Activated CD4-positive, alpha-beta T cell treated with anti-CD3 and anti-CD28 coated beads for 24 hours (primary cell): ENCODE data around the gene PGLYRP2.

Source experiments
- DNase-seq, 2 donors: peaks; one replicate each; pipeline ENCODE4 v3.0.0-alpha.2; 2020; ENCODE audit warnings: low read depth in 2 of 2

The PGLYRP2 gene

DNA sequence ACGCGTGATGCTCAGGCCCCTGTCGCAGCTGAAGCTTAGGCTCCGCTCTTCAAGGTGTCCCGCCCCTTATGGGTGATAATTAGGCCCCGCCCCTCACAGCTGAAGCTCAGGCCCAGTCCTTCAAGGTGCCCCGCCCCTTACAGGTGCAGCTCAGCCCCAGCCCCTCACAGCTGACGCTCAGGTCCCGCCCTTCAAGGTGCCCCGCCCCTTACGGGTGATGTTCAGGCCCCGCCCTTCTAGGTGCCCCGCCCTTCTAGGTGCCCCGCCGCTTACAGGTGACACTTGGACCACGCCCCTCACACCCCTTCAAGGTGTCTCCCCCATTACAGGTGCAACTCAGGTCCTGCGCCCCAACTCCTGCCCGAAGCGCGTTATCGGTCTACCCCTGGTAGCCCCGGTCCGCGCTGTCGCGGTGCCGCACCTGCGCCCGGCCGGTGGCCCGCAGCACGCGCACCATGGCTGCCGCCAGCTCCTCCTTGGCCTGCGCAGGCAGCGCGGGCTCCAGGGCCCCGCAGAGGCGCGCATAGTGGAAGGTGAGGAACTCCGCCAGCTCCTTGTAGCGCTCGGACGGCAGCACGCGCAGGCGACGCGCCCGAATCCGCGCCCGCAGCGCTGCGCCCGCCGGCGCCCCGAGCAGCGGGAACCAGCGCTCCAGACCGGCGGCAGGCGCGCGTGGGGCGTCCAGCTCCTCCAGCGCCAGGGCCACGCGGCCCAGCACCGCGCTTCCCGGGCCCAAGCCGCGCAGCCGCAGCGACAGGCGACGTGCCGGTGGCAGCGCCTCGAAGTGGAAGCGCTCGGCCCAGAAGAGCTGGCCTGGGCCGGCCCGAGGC is 22.2 kb downstream of the PGLYRP2 start:
- DNase-seq, result no peak

DNA sequence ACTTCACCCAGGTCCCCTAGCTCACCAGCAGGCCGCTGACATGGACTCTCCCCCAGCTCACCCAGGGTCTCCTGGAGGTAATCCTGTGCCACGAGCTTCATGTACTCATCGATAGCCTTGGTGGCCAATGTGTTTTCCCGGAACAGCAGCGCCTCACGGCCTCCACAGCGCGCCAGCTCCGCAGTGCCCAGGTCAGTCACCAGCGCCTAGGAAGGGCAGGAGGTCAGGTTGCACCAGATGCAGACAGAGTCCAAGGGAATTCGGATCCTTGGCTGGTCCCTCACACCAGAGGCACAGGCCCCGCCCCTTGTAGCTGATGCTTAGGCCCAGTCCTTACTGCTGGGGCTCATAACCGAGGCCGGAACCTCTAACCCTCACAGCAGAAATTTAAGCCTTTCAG is 22.9 kb downstream of the PGLYRP2 start:
- DNase-seq, result no peak

DNA sequence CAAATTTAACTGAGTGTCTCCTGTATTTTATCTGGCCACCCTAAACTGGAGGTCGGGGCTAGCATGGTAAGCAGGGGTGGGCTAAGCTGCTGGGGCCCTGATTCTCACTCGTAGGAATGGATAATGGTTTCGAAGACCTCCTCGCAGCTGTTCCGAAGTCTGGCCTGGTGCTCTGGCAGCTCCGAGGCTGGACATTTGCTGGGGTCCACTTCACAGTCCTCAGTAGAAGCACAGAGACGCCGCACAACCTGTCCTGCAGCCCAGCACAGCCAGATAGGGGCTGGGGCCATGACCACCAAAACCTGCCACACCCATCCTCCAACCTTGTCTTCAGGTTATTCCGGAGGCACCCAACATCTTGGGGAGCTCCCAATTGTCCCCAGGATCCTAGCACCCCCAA is 23.3 kb downstream of the PGLYRP2 start:
- DNase-seq, result no peak

DNA sequence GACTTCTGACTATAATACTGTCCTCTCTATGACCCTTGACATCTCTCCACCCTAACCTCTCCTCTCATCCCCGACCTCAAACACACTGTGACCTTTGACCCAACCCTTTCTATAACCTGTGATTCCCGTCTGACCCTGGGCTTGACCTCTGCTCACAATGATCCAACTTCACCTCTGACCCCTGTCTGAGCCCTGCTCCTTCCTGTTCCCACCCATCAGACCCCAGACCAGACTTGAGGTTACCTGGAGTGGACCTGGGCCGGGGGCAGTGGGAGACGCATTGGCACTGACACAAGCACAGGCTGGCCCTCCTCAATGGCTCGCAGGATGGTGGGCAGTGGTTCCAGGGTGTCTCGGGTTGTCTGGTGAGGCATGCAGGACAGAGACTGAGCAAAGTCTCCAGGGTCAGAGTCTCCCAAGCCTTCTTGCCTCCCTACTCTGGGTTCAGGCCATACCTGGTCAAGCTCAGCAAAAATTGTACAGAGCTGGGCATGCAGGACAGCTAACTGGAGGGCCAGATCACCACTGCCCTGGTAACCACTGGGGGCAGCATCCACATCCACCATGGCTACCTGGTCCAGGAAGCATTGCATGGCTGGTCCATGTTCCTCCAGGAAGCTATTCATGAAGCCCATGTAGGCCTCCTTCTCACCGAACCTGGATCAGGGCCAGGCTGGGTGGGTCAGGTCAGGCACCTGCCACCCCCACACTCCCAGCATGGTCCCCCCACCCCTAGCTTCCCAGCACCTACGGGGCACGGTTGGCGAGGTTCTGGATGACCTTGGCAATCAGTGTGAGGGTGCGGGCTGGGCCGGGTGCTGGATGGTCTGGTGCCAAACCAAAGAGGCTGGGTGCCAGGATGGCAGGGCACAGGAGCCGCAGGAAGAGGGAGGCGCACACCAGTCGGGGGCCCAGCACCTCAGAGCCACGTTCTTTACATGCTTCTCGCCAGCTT is 25.1 kb downstream of the PGLYRP2 start:
- DNase-seq, result no peak

GRCh38 chr19:15453091-15453578 is 26.2 kb downstream of the PGLYRP2 start:
- DNase-seq, result no peak

- no peak for DNase-seq
These were observed 26.9 kb downstream of the PGLYRP2 start for GRCh38 chr19:15452111-15453047.

DNA sequence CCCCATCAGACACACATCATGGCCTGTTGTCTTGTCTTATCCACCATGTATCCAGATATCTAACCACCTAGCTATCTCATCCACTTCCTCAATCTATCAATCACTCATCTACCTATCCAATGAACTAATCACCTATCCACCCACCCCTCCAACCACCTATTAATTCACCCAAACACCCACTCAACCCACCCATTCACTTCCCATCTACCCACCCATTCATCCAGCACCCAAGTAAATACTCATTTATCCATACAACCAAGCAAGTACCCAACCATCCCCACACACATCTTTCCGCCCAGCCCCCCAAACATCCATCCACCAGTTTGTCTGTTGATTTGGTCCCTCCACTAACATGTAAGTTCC is 28.8 kb downstream of the PGLYRP2 start:
- DNase-seq, result no peak

DNA sequence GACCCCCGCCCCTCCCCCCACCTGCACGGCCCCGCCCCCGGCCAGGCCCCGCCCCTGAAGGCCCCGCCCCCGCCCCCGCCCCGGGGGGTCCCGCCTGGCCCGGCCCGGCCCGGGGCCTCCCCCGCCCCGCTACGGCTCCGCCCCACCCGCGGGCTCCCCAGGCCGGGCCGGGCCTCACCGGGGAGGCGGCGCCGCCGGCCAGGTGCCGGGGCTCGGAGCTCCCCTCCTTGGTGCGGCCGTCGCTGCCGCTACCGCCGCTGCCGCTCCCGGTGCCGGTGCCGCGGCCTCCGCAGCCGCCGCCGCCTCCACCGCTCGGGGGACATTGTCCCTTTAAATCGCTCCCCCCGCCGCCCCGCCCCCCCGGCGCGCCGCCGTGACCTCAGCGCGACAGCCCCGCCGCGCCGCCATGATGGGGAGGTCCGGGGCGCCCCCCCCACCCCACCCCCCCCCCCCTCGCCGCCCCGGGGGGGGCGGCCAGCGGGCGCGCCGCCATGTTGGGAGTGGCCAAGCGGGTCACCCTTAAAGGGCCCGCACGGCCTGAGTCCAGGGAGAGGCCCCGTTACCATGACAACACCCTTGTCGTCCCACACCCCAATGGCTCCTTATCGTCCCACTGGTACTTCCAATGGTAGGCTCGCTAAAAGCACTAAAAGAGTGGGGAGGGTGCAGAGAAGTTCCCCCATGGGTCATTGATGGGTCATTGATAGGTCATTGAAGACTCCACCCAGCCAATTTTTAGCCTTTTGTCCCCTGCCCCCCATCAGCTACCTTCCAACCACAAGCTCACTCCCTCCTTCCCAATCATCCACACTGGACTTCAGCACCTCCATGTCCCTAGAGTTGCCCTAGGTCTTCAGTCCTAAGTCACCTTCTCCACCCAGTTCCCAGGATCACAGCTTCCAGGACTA is 29.4 kb downstream of the PGLYRP2 start, which contains the start of gene WIZ:
WIZ (minus strand) TSS at position 337 of the 908 bp plus-strand sequence. CDS start 1,649 bp downstream, outside the sequence.
- DNase-seq, result peak; percentile 74 to 83

DNA sequence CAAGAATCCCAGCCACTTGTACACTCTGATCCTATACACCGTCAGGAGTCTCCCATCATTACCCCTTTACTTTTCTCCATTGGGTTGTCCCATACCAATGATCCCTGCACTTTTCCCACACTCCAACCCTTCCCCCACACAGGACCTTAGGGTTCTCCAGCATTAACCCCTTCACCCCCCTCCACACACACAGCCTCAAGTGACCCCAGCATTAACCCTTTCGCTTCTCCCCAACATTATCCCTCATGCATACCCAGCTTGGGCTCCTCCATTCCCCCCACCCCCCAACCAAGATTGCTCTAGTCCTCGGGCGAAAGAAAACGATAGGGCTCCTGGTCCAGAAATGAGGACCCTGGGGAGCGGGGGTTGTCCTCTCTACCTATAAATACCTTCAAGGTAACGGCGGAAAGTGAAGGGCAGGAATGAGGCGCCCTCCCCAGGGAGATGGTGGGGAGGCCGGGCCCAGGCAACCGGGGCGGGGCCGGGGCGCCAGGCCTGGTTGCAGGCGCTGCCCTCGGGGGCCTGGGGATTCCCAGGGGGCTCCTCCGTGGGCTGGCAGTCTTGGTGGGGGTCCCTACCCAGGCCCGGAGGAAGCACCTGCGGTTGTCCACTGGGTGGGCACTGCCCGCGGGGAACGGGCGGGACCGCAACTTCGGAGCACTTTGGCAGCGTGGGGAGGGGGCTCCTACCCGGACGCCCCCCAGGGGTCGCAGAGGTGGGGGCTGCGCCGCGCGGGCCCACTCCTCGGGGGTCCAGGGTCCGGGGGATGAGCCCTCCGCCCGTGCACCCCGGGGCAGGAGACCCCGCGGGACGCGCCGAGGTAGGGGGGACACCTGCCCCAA is 30.3 kb downstream of the PGLYRP2 start:
- no peak for DNase-seq

- no peak for DNase-seq
These were observed 31.1 kb downstream of the PGLYRP2 start for GRCh38 chr19:15448044-15448777.

GRCh38 chr19:15447057-15447456 is 32.2 kb downstream of the PGLYRP2 start:
- DNase-seq, result no peak

GRCh38 chr19:15445807-15446376 is 33.4 kb downstream of the PGLYRP2 start:
- no peak for DNase-seq

- DNase-seq, result no peak
These were observed 34.1 kb downstream of the PGLYRP2 start for GRCh38 chr19:15445227-15445605.

- no peak for DNase-seq
These were observed 34.6 kb downstream of the PGLYRP2 start for GRCh38 chr19:15444505-15445226.

DNA sequence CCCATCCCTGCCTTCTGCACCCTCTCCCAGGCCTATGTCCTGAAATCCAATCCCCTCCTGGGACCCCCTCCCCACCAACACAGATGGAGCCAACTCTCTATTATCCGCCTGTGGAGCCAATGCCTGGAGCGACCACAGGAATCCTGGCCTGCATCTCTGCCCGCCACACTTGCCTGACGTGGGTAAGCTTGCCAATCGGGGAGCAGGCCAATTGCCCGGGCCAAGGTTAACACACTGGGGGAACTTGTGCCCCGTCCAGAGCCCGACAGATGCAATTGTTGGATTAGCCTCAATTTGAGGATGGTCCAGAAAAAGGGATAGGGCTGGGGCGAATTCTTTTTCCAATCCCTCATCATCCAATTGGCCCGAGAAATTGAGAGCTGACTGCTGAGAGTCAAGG is 35.5 kb downstream of the PGLYRP2 start:
- no peak for DNase-seq

GRCh38 chr19:15443325-15443724 is 36.0 kb downstream of the PGLYRP2 start:
- DNase-seq, result no peak

- no peak for DNase-seq
These were observed 37.0 kb downstream of the PGLYRP2 start for GRCh38 chr19:15442142-15442920.
